Astrocyte of the cerebellum (primary cell): Measurements from ENCODE around the gene FBXO17.
A peak's percentile ranks its signal among the peaks of the same experiment; 100 is the strongest.

Source experiments
- DNase-seq: peaks from one replicate; pipeline ENCODE4 v3.0.0-alpha.2; 2011; ENCODE audit warnings: low read depth
- H3K4me3 ChIP-seq: 2 replicates; pipeline ENCODE4 v1.5.1; 2011; ENCODE audit warnings: mild to moderate bottlenecking, low read depth, low read length, moderate library complexity
- in situ Hi-C: cut with HindIII; loops from 2 replicates; pipeline ENCODE4 v1.10.0; 2017; ENCODE audit warnings: low sequenced_read_pairs
- TF ChIP-seq, protein P1 (sequence below): IDR thresholded peaks from 2 replicates; pipeline ENCODE4 v1.5.1; 2012; ENCODE audit warnings: low read length, low read depth, moderate library complexity, mild to moderate bottlenecking; ENCODE audit errors: missing control alignments

The FBXO17 gene

GRCh38 chr19:38952395-38953165, 23.0 kb downstream of the FBXO17 start:
- no peak for DNase-seq
- in situ Hi-C loops = no loop called here
- no peak overlapping the region for H3K4me3 ChIP-seq
- TF ChIP-seq, protein P1, sequence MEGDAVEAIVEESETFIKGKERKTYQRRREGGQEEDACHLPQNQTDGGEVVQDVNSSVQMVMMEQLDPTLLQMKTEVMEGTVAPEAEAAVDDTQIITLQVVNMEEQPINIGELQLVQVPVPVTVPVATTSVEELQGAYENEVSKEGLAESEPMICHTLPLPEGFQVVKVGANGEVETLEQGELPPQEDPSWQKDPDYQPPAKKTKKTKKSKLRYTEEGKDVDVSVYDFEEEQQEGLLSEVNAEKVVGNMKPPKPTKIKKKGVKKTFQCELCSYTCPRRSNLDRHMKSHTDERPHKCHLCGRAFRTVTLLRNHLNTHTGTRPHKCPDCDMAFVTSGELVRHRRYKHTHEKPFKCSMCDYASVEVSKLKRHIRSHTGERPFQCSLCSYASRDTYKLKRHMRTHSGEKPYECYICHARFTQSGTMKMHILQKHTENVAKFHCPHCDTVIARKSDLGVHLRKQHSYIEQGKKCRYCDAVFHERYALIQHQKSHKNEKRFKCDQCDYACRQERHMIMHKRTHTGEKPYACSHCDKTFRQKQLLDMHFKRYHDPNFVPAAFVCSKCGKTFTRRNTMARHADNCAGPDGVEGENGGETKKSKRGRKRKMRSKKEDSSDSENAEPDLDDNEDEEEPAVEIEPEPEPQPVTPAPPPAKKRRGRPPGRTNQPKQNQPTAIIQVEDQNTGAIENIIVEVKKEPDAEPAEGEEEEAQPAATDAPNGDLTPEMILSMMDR = peak; percentile 48

- DNase-seq = no peak
- in situ Hi-C loops = no loop called here
- H3K4me3 ChIP-seq = no peak overlapping the region
- TF ChIP-seq, protein P1 = no peak
Measured at GRCh38 chr19:38951187-38951586, 24.4 kb downstream of the FBXO17 start.

DNA sequence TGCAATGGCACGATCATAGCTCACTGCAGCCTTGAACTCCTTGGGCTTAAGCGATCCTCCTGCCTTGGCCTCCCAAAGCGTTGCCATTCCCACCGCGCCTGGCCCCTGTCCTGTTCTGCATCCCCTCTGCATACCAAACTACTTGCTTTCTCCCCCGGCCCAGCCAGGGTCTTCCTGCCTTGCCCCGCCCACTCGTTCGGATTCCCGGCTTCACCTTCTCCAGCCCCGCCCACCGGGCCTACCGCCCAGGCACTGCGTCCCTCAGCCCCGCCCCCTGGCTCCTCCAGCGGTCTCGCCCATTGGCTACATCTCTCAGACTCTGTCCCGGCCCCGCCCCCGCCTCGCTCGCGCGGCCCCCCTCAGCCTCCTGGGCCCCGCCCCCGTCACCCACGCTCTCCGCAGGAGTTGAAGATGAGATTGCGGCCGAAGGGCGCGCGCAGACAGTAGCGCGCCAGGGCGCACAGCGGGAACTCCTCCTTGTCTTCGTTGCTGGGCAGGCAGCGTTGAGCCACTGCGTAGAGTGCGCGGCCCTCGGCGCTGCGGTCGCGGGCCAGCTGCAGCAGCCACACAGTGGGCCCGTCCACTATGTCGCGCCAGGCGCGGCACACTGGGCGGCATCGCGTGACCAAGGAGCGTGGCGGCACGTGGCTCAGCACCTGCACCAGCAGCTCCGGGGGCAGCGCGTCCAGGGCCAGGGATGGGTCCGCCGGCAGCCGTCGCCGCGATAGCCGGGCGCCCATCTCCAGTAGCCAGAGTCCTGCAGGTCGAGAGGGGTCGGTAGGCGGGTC, 25.8 kb downstream of the FBXO17 start:
- TF ChIP-seq, protein P1 = no peak
- in situ Hi-C loops = no loop called here
- H3K4me3 ChIP-seq = peak overlapping the region; percentile 42
- peak; percentile 34 for DNase-seq

- in situ Hi-C loops = no loop called here
- no peak for DNase-seq
- H3K4me3 ChIP-seq = no peak overlapping the region
- TF ChIP-seq, protein P1 = no peak
Measured at GRCh38 chr19:38946229-38947010, 29.1 kb downstream of the FBXO17 start.

- DNase-seq = no peak
- TF ChIP-seq, protein P1 = no peak
- no peak overlapping the region for H3K4me3 ChIP-seq
- in situ Hi-C loops = no loop called here
Measured at GRCh38 chr19:38945562-38946228, 29.8 kb downstream of the FBXO17 start.
